PC-3 (cell line): ENCODE measurements around the gene ATP6V1G2. TPM values are rescaled to one million over a fixed set of nuclear protein-coding genes. Genes with fewer than 3 reads are reported as not detected.

Experiments
- ATAC-seq: fragments of 200-7000 bp; cut with Tn5 transposase; 2 replicates; pipeline ENCODE4 v1.9.1; 2020; ENCODE audit warnings: mild to moderate bottlenecking, moderate library complexity
- BruUV-seq: library from RNA; stranded (reverse); fragments of 400-500 nt; replicated peaks from 2 replicates; lab custom pipeline; 2021; lab: Mats Ljungman, UMichigan
- CTCF ChIA-PET: fragments of 300-600 bp; sonication (Branson Sonifier 250); formaldehyde crosslinking; loops from one replicate; lab custom pipeline; 2022; ENCODE audit warnings: antibody characterized with exemption; lab: Charles Lee
- POLR2A ChIA-PET: fragments of 300-600 bp; sonication (Branson Sonifier 250); formaldehyde crosslinking; loops from one replicate; lab custom pipeline; 2022; ENCODE audit warnings: antibody characterized with exemption; ENCODE audit not compliant: unreplicated experiment; lab: Charles Lee
- DNase-seq: peaks from one replicate; pipeline ENCODE4 v3.0.0-alpha.2; 2015
- H2AFZ ChIP-seq: fragments of 300-600 bp; sonication (generic); 2 replicates; pipeline ENCODE4 v1.6.0; 2016; ENCODE audit warnings: antibody characterized with exemption, low read length
- H3F3A ChIP-seq: fragments of 300-600 bp; sonication (generic); one replicate; pipeline ENCODE4 v1.6.0; 2017; ENCODE audit warnings: antibody characterized with exemption, low read length, control low read depth, mild to moderate bottlenecking; ENCODE audit not compliant: unreplicated experiment
- H3K27ac ChIP-seq: fragments of 300-600 bp; sonication (generic); 2 replicates; pipeline ENCODE4 v1.5.1; 2016; ENCODE audit warnings: mild to moderate bottlenecking, low read length
- H3K27me3 ChIP-seq: fragments of 300-600 bp; sonication (generic); 2 replicates; pipeline ENCODE4 v1.6.1; 2016; ENCODE audit warnings: low read length, mixed read lengths
- H3K36me3 ChIP-seq: fragments of 300-600 bp; sonication (generic); 2 replicates; pipeline ENCODE4 v1.6.1; 2016; ENCODE audit warnings: low read depth, mixed run types, low read length, mixed read lengths
- H3K4me1 ChIP-seq: fragments of 300-600 bp; sonication (generic); 2 replicates; pipeline ENCODE4 v1.5.1; 2016; ENCODE audit warnings: low read length; ENCODE audit not compliant: insufficient read depth
- H3K4me2 ChIP-seq: fragments of 300-600 bp; sonication (generic); 2 replicates; pipeline ENCODE4 v1.6.0; 2016; ENCODE audit warnings: low read length
- H3K4me3 ChIP-seq: fragments of 300-600 bp; sonication (generic); 2 replicates; pipeline ENCODE4 v1.5.1; 2016; ENCODE audit warnings: mild to moderate bottlenecking, low read length, mixed read lengths
- H3K79me2 ChIP-seq: fragments of 300-600 bp; sonication (generic); 2 replicates; pipeline ENCODE4 v1.6.1; 2017; ENCODE audit warnings: low read length, mixed read lengths
- H3K9ac ChIP-seq: fragments of 300-600 bp; sonication (generic); 2 replicates; pipeline ENCODE4 v1.6.0; 2016; ENCODE audit warnings: mild to moderate bottlenecking, low read length
- H3K9me2 ChIP-seq: fragments of 300-600 bp; sonication (generic); replicated peaks from 2 replicates; pipeline ENCODE4 v1.6.1; 2016; ENCODE audit warnings: mixed run types, low read length, mixed read lengths
- H3K9me3 ChIP-seq: fragments of 300-600 bp; sonication (generic); 2 replicates; pipeline ENCODE4 v1.6.1; 2016; ENCODE audit warnings: low read length, mixed read lengths
- H4K20me1 ChIP-seq: fragments of 300-600 bp; sonication (generic); 2 replicates; pipeline ENCODE4 v1.6.1; 2016; ENCODE audit warnings: low read length, mixed read lengths
- CTCF ChIP-seq: fragments of 300-600 bp; sonication (generic); conservative IDR thresholded peaks from 2 replicates; pipeline ENCODE4 v1.5.1; 2017; ENCODE audit warnings: antibody characterized with exemption, low read depth, mild to moderate bottlenecking, low read length
- EZH2 ChIP-seq: fragments of 300-600 bp; sonication (generic); IDR thresholded peaks from one replicate; pipeline ENCODE4 v1.6.1; 2017; ENCODE audit warnings: antibody characterized with exemption, mild to moderate bottlenecking, low read length; ENCODE audit not compliant: unreplicated experiment
- EZH2phosphoT487 ChIP-seq: fragments of 300-600 bp; sonication (generic); IDR thresholded peaks from 2 replicates; pipeline ENCODE4 v1.6.1; 2018; ENCODE audit warnings: mild to moderate bottlenecking, antibody characterized with exemption, low read length, borderline replicate concordance
- intact Hi-C: fragments of 100-400 bp; cut with micrococcal nuclease; formaldehyde crosslinking; loops from 2 replicates; pipeline ENCODE4 v1.9.0; 2023
- total RNA-seq: library from RNA; depleted of rRNA; stranded (reverse); fragments of >200 nt; gene quantifications from 2 replicates; pipeline ENCODE4 v1.2.3, GENCODE V29; 2014

The ATP6V1G2 gene
- total RNA-seq, 1 experiment from 2014 or later, result 1.2 TPM

- no peaks in the 10 kb centered on the region for H3K9me2 ChIP-seq
- H3K27ac ChIP-seq, result no peak overlapping the region
- ATAC-seq (no peak), DNase-seq (no peak)
- no peaks in the 10 kb centered on the region; the same call in 1 of the 2 replicates for H3K4me1 ChIP-seq
- H4K20me1 ChIP-seq, result no peaks in the 10 kb centered on the region
- no peaks in the 10 kb centered on the region for H3F3A ChIP-seq
- no TSS peak for BruUV-seq
- ChIA-PET CTCF (no interaction called here), POLR2A (no interaction called here)
- H3K9me3 ChIP-seq, result no peaks in the 10 kb centered on the region
- H3K4me3 ChIP-seq, result no peak overlapping the region
- no peaks in the 10 kb centered on the region for H3K36me3 ChIP-seq
- no peaks in the 10 kb centered on the region for H3K79me2 ChIP-seq
- TF ChIP-seq EZH2, result no peak
- no peak for TF ChIP-seq EZH2phosphoT487
- no peak for TF ChIP-seq CTCF
- H3K4me2 ChIP-seq, result no peak overlapping the region
- H3K9ac ChIP-seq, result no peak overlapping the region
- intact Hi-C loops, result no loop called here
- no peaks in the 10 kb centered on the region for H3K27me3 ChIP-seq
- no peak overlapping the region for H2AFZ ChIP-seq
Observed at GRCh38 chr6:31586599-31587281, 40.3 kb upstream of the ATP6V1G2 start.

GRCh38 chr6:31586008-31586407 is 39.6 kb upstream of the ATP6V1G2 start, which contains the start of gene LST1:
TSS of gene LST1 (plus strand) at chr6:31586277. CDS start at chr6:31587300, 1,023 bp downstream.
- DNase-seq, result no peak
- H3K9ac ChIP-seq, result no peak within 1 kb of the TSS
- H3K9me2 ChIP-seq, result no peaks in the 10 kb centered on the region
- TF ChIP-seq EZH2phosphoT487 (no peak), EZH2 (no peak), CTCF (no peak)
- no peak within 1 kb of the TSS for H3K4me2 ChIP-seq
- H4K20me1 ChIP-seq, result no peaks in the 10 kb centered on the region
- no peak for ATAC-seq
- ChIA-PET CTCF (no interaction called here), POLR2A (no interaction called here)
- H3K79me2 ChIP-seq, result no peaks in the 10 kb centered on the region
- H3F3A ChIP-seq, result no peaks in the 10 kb centered on the region
- H2AFZ ChIP-seq, result no peak within 1 kb of the TSS
- no peaks in the 10 kb centered on the region for H3K9me3 ChIP-seq
- no peaks in the 10 kb centered on the region for H3K27me3 ChIP-seq
- intact Hi-C loops, result no loop called here
- BruUV-seq, result no TSS peak
- no peak within 1 kb of the TSS for H3K27ac ChIP-seq
- no peaks in the 10 kb centered on the region for H3K36me3 ChIP-seq
- peaks cover 4% of the 10 kb centered on the region; the same call in 1 of the 2 replicates for H3K4me1 ChIP-seq
- no peak within 1 kb of the TSS for H3K4me3 ChIP-seq

- no peak overlapping the region for H2AFZ ChIP-seq
- H3K9me3 ChIP-seq, result no peaks in the 10 kb centered on the region
- no peak for ATAC-seq
- H3F3A ChIP-seq, result no peaks in the 10 kb centered on the region
- H3K9ac ChIP-seq, result no peak overlapping the region
- H3K79me2 ChIP-seq, result no peaks in the 10 kb centered on the region
- no TSS peak for BruUV-seq
- intact Hi-C loops, result no loop called here
- no peak overlapping the region for H3K4me2 ChIP-seq
- no peaks in the 10 kb centered on the region for H4K20me1 ChIP-seq
- TF ChIP-seq CTCF, result peak; percentile 57
- TF ChIP-seq EZH2, result no peak
- TF ChIP-seq EZH2phosphoT487, result no peak
- POLR2A ChIA-PET, result no interaction called here
- no peaks in the 10 kb centered on the region for H3K27me3 ChIP-seq
- no peak overlapping the region for H3K27ac ChIP-seq
- no peaks in the 10 kb centered on the region for H3K36me3 ChIP-seq
- peak; percentile 31 for DNase-seq
- H3K4me3 ChIP-seq, result no peak overlapping the region
- CTCF ChIA-PET, result interaction anchor here (0.6 kb wide), 1 partner anchor 78 kb away, joined by 3 read pairs; no protein-coding TSS in a partner anchor
- no peaks in the 10 kb centered on the region for H3K9me2 ChIP-seq
- H3K4me1 ChIP-seq, result peaks cover 4% of the 10 kb centered on the region; the same call in 1 of the 2 replicates
Observed at GRCh38 chr6:31585491-31585890, 39.1 kb upstream of the ATP6V1G2 start.
